Measurements from ENCODE around the gene CMTM3.

Gene CMTM3

GRCh38 chr16:66601471-66601870, 3.0 kb upstream of the CMTM3 start:
- H3K4me3 ChIP-seq (replicated peaks; ENCODE audit: low read depth, low read length), result no peak overlapping the region
- DNase-seq (ENCODE audit: low read depth), result no peak
- TF ChIP-seq, protein P1, sequence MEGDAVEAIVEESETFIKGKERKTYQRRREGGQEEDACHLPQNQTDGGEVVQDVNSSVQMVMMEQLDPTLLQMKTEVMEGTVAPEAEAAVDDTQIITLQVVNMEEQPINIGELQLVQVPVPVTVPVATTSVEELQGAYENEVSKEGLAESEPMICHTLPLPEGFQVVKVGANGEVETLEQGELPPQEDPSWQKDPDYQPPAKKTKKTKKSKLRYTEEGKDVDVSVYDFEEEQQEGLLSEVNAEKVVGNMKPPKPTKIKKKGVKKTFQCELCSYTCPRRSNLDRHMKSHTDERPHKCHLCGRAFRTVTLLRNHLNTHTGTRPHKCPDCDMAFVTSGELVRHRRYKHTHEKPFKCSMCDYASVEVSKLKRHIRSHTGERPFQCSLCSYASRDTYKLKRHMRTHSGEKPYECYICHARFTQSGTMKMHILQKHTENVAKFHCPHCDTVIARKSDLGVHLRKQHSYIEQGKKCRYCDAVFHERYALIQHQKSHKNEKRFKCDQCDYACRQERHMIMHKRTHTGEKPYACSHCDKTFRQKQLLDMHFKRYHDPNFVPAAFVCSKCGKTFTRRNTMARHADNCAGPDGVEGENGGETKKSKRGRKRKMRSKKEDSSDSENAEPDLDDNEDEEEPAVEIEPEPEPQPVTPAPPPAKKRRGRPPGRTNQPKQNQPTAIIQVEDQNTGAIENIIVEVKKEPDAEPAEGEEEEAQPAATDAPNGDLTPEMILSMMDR (IDR thresholded peaks at IDR 0.05; ENCODE audit: low read length, missing control alignments), result no peak

DNA sequence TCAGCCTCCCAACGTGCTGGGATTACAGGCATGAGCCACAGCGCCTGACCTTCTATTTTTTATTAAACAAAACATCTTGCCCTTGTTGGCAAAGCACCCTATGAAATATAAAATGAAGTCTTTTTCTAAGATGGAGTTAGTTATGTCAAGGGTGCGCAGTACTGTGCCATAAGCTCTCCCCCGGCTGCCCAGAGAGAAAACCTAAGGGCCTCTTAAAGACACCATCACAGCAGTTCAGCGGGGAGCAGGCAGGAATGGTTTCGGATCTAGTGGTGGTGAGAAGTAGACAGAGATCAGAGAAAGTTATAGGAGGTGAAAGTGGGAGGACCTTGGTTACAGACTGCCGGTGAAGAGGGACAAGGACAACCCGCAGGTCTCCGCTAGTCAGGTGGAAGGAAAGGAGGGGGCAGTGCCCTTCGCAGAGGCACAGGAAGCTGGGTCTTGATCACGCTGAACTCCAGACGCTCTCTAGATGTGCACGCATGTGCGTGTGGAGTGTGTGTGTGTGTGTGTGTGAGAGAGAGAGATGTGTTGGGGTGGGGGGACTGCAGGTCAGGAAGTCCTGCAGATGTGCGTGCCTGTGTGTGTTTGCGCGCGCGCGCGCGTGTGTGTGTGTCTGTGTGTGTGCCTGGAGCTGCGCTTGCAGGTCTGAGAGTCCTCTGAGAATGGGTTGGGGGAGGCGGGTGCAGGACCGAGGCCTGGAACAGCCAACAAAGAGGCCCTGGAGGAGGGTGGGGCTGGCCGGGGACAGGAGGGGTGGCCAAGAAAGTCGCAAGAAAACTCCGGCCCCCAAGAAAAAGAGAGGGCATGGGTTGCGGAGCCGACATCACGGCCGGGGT, 748 bp upstream of the CMTM3 start:
- TF ChIP-seq, protein P1 (IDR thresholded peaks at IDR 0.05; ENCODE audit: low read length, missing control alignments), result no peak
- peak; percentile 66 for DNase-seq (ENCODE audit: low read depth)
- peak overlapping the region; percentile 68 for H3K4me3 ChIP-seq (replicated peaks; ENCODE audit: low read depth, low read length)

GRCh38 chr16:66605177-66605978, 874 bp downstream of the CMTM3 start:
- DNase-seq (ENCODE audit: low read depth), result peak; percentile 28

GRCh38 chr16:66605979-66606751, 1.7 kb downstream of the CMTM3 start:
- no peak for DNase-seq (ENCODE audit: low read depth)
- peak overlapping the region; percentile 68 for H3K4me3 ChIP-seq (replicated peaks; ENCODE audit: low read depth, low read length)
- TF ChIP-seq, protein P1 (IDR thresholded peaks at IDR 0.05; ENCODE audit: low read length, missing control alignments), result no peak

More at GRCh38 chr16:66605177-66605978, 874 bp downstream of the CMTM3 start:
- H3K4me3 ChIP-seq (replicated peaks; ENCODE audit: low read depth, low read length), result peak overlapping the region; percentile 68
- TF ChIP-seq, protein P1 (IDR thresholded peaks at IDR 0.05; ENCODE audit: low read length, missing control alignments), result no peak

DNA sequence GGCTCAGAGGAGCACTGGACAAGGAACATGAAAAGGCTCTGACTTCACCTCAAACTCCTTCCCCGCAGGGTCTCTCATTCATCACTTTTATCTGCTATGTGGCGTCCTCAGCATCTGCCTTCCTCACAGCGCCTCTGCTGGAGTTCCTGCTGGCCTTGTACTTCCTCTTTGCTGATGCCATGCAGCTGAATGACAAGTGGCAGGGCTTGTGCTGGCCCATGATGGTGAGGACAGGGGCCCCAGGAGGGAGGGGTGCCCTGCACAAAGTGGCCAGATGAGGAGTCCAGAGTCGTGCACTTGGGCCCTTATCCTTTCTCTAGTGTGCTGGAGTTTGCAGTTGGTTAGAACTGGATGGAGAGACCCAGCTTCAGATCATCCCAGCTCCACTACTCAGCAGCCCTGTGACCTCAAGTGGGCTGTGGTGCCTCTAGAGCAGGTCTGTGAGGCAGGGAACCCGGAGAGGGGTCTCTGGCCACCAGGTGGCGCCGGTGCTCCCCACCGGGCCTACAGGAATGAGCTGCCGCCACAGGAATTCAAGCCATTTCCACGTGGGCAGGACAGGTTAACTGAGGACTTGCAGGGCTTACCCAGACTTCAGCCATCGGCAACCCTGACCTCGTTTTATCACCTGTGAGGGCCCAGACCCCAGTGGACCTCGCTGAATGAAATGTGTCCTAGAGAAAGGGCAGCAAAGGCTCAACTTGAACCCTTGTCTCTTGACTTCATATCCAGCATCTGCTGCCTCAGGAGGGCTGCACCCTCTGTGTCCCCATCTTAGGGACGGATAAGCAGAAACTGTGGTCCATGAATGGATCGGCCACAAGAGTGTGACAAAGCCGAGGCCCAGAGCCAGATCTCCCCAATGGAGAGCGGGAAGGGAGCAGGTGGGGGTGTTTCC, 4.0 kb downstream of the CMTM3 start:
- no peak overlapping the region for H3K4me3 ChIP-seq (replicated peaks; ENCODE audit: low read depth, low read length)
- TF ChIP-seq, protein P1 (IDR thresholded peaks at IDR 0.05; ENCODE audit: low read length, missing control alignments), result peak; percentile 92
- DNase-seq (ENCODE audit: low read depth), result peak; percentile 91

DNA sequence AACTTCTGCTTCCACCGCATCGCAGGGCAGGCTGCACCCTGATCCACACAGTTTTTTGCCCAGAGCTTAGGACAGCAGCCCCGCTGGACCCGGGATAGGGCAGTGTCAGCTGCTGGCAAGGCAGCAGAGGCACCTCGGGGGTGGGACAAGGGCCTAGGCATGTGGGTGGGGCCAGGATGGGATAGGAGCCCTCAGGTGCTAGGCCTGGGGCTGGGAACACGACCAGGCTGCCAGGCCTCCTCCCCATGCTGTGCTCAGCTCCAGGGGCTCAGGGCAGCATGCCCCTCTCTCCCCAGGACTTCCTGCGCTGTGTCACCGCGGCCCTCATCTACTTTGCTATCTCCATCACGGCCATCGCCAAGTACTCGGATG, 4.6 kb downstream of the CMTM3 start:
- DNase-seq (ENCODE audit: low read depth), result no peak
- no peak overlapping the region for H3K4me3 ChIP-seq (replicated peaks; ENCODE audit: low read depth, low read length)

More for the DNA sequence above, 4.6 kb downstream of the CMTM3 start:
- TF ChIP-seq, protein P1 (IDR thresholded peaks at IDR 0.05; ENCODE audit: low read length, missing control alignments), result no peak
